GM23338 (cell line): ENCODE results near the gene KAZN. TPM values are rescaled to one million over a fixed set of nuclear protein-coding genes. Genes with fewer than 3 reads are reported as not detected.

Source experiments
- ATAC-seq: fragments of 200-7000 bp; cut with Tn5 transposase; 3 replicates; pipeline ENCODE4 v1.9.1; 2020
- DNase-seq: peaks from one replicate; pipeline ENCODE4 v3.0.0-alpha.2; 2015; ENCODE audit warnings: low spot score
- H2AFZ ChIP-seq: fragments of 200-600 bp; sonication (generic); 2 replicates; pipeline ENCODE4 v1.8.0; 2016; ENCODE audit warnings: antibody characterized with exemption, mild to moderate bottlenecking, moderate library complexity
- H3F3A ChIP-seq: fragments of 200-600 bp; sonication (generic); replicated peaks from 2 replicates; pipeline ENCODE4 v1.8.0; 2017; ENCODE audit warnings: antibody characterized with exemption, mixed run types, low read depth
- H3K27ac ChIP-seq: fragments of 200-600 bp; sonication (generic); 2 replicates; pipeline ENCODE4 v1.6.1; 2016; ENCODE audit warnings: low read depth
- H3K27me3 ChIP-seq: fragments of 200-600 bp; sonication (generic); 2 replicates; pipeline ENCODE4 v1.8.0; 2016; ENCODE audit warnings: mild to moderate bottlenecking, mixed run types, moderate library complexity; ENCODE audit not compliant: insufficient read depth
- H3K36me3 ChIP-seq: fragments of 200-600 bp; sonication (generic); 2 replicates; pipeline ENCODE4 v1.8.0; 2016; ENCODE audit warnings: mild to moderate bottlenecking; ENCODE audit not compliant: insufficient read depth
- H3K4me1 ChIP-seq: fragments of 200-600 bp; sonication (generic); 2 replicates; pipeline ENCODE4 v1.8.0; 2016; ENCODE audit warnings: mild to moderate bottlenecking, moderate library complexity; ENCODE audit not compliant: insufficient read depth
- H3K4me2 ChIP-seq: fragments of 200-600 bp; sonication (generic); 2 replicates; pipeline ENCODE4 v1.7.1; 2017; ENCODE audit warnings: mixed run types
- H3K4me3 ChIP-seq: fragments of 200-600 bp; sonication (generic); 2 replicates; pipeline ENCODE4 v1.6.1; 2016; ENCODE audit warnings: mixed run types
- H3K79me2 ChIP-seq: fragments of 200-600 bp; sonication (generic); replicated peaks from 2 replicates; pipeline ENCODE4 v1.8.0; 2017; ENCODE audit warnings: mild to moderate bottlenecking; ENCODE audit not compliant: insufficient read depth
- H3K9me2 ChIP-seq: fragments of 200-600 bp; sonication (generic); 2 replicates; pipeline ENCODE4 v1.8.0; 2017; ENCODE audit not compliant: insufficient read depth
- H4K20me1 ChIP-seq: fragments of 200-600 bp; sonication (generic); replicated peaks from 2 replicates; pipeline ENCODE4 v1.8.0; 2017; ENCODE audit warnings: mild to moderate bottlenecking; ENCODE audit not compliant: insufficient read depth
- H3K27ac Mint-ChIP-seq: 2 replicates; pipeline ENCODE4 v1.8.0; 2020; ENCODE audit warnings: inconsistent platforms, mild to moderate bottlenecking, moderate library complexity, mixed read lengths
- H3K27me3 Mint-ChIP-seq: 3 replicates; pipeline ENCODE4 v1.8.0; 2022; ENCODE audit warnings: low read depth, mild to moderate bottlenecking, moderate library complexity, mixed read lengths, inconsistent platforms; ENCODE audit not compliant: insufficient read depth, poor library complexity
- H3K36me3 Mint-ChIP-seq: 3 replicates; pipeline ENCODE4 v1.8.0; 2021; ENCODE audit warnings: low read depth, mild to moderate bottlenecking, inconsistent platforms, moderate library complexity, mixed read lengths
- H3K4me1 Mint-ChIP-seq: 3 replicates; pipeline ENCODE4 v1.8.0; 2020; ENCODE audit warnings: mild to moderate bottlenecking, inconsistent platforms, mixed read lengths
- H3K4me3 Mint-ChIP-seq: 3 replicates; pipeline ENCODE4 v1.8.0; 2021; ENCODE audit warnings: moderate library complexity, mild to moderate bottlenecking, inconsistent platforms, mixed read lengths
- H3K9me3 Mint-ChIP-seq: 3 replicates; pipeline ENCODE4 v1.8.0; 2020; ENCODE audit warnings: moderate library complexity, mild to moderate bottlenecking, inconsistent platforms, mixed read lengths
- CREB1 ChIP-seq: fragments of 250-450 bp; sonication (Bioruptor Pico); IDR thresholded peaks from 2 replicates; pipeline ENCODE4 v1.5.0; 2020; ENCODE audit warnings: low read depth, mild to moderate bottlenecking, moderate library complexity
- EZH2 ChIP-seq: fragments of 200-600 bp; sonication (generic); IDR thresholded peaks from one replicate; pipeline ENCODE4 v1.8.0; 2017; ENCODE audit warnings: antibody characterized with exemption, mild to moderate bottlenecking, low read depth; ENCODE audit not compliant: unreplicated experiment
- EZH2phosphoT487 ChIP-seq: fragments of 200-600 bp; sonication (generic); IDR thresholded peaks from one replicate; pipeline ENCODE4 v1.8.1; 2018; ENCODE audit warnings: antibody characterized with exemption; ENCODE audit not compliant: unreplicated experiment
- JUNB ChIP-seq: IDR thresholded peaks from one replicate; pipeline ENCODE4 v1.6.1; 2016; ENCODE audit warnings: antibody characterized with exemption; ENCODE audit not compliant: unreplicated experiment
- NANOG ChIP-seq: IDR thresholded peaks from 2 replicates; pipeline ENCODE4 v1.6.1; 2016; ENCODE audit warnings: antibody characterized with exemption, borderline replicate concordance
- POLR2AphosphoS5 ChIP-seq: IDR thresholded peaks from 2 replicates; pipeline ENCODE4 v1.6.1; 2016; ENCODE audit warnings: antibody characterized with exemption, low read depth
- STAT1 ChIP-seq: IDR thresholded peaks from one replicate; pipeline ENCODE4 v1.6.1; 2016; ENCODE audit warnings: antibody characterized with exemption; ENCODE audit not compliant: unreplicated experiment
- ZNF114 ChIP-seq: fragments of 250-450 bp; sonication (Bioruptor Pico); IDR thresholded peaks from 2 replicates; pipeline ENCODE4 v1.5.0; 2020; ENCODE audit warnings: mild to moderate bottlenecking, moderate library complexity
- ZNF331 ChIP-seq: fragments of 250-450 bp; sonication (Bioruptor Pico); IDR thresholded peaks from 2 replicates; pipeline ENCODE4 v1.5.0; 2020; ENCODE audit warnings: low read depth, mild to moderate bottlenecking, moderate library complexity
- polyA plus RNA-seq: library from polyadenylated mRNA; unstranded; fragments of >200 nt; fragmentation: Nextera tagmentation; extraction: Ambion mirVana; gene quantifications from 2 replicates; pipeline ENCODE4 v1.2.1, GENCODE V29; 2016
- total RNA-seq: library from RNA; depleted of rRNA; stranded (reverse); fragments of >200 nt; shearing (Covaris generic); gene quantifications from 2 replicates; pipeline ENCODE4 v1.2.3, GENCODE V29; 2014
- TF ChIP-seq, protein P1 (sequence below): IDR thresholded peaks from one replicate; pipeline ENCODE4 v1.6.1; 2018; ENCODE audit warnings: antibody characterized with exemption; ENCODE audit not compliant: unreplicated experiment
- TF ChIP-seq, protein P2 (sequence below): IDR thresholded peaks from 2 replicates; pipeline ENCODE4 v1.6.1; 2016; ENCODE audit warnings: antibody characterized with exemption
- TF ChIP-seq, protein P3 (sequence below), 2 experiments: fragments of 200-600 bp in 1 of 2; sonication (generic) in 1 of 2; conservative IDR thresholded peaks; 2 replicates each; pipeline versions ENCODE4 v1.5.1 to v1.6.1; 2016 to 2017; ENCODE audit warnings: antibody characterized with exemption in 2 of 2, low read depth in 2 of 2, mild to moderate bottlenecking in 2 of 2, moderate library complexity in 1 of 2

KAZN gene
- total and polyA plus RNA-seq, 2 experiments from 2014 or later, result 9.9 to 15.0 TPM

DNA sequence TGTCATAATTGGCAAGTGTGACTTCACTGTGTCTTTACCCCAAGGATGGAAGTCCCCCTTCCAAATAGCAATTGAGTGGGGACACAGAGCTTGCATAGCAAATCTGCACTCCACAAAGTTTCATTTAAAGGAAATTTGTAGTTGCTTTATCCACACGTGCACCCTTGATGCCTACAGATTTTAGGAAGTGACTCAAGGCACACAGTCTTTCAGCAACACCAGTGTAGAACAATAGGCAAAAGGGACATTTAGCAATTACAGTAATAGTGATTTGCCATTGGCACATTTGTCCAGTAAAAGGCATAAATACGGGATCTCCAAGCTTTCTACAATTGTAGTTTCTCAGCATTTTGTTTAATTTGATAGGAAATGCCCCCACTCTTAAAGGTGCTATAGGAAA is 43.4 kb upstream of the KAZN start:
- Mint-ChIP-seq H3K9me3 (no peaks in the 10 kb centered on the region), H3K27me3 (peaks cover 8% of the 10 kb centered on the region), H3K4me1 (peaks cover 18% of the 10 kb centered on the region)

GRCh38 chr1:14561014-14561693 is 37.3 kb upstream of the KAZN start:
- Mint-ChIP-seq H3K9me3 (peaks cover 7% of the 10 kb centered on the region), H3K27me3 (peaks cover 8% of the 10 kb centered on the region), H3K27ac (no peak overlapping the region), H3K4me3 (no peak overlapping the region), H3K4me1 (no peaks in the 10 kb centered on the region), H3K36me3 (no peaks in the 10 kb centered on the region)
- H3K4me3 ChIP-seq, result no peak overlapping the region
- H4K20me1 ChIP-seq, result no peaks in the 10 kb centered on the region
- no peaks in the 10 kb centered on the region for H3K9me2 ChIP-seq
- H3K36me3 ChIP-seq, result no peaks in the 10 kb centered on the region
- no peak overlapping the region for H3K4me2 ChIP-seq
- ATAC-seq (no peak), DNase-seq (no peak)
- no peaks in the 10 kb centered on the region for H3K27me3 ChIP-seq
- H3K79me2 ChIP-seq, result no peaks in the 10 kb centered on the region
- no peaks in the 10 kb centered on the region for H3K4me1 ChIP-seq
- 0 out of 2 replicates have a peak overlapping the region, but pooled peaks have one; percentile 63 for H2AFZ ChIP-seq
- H3F3A ChIP-seq, result no peaks in the 10 kb centered on the region
- H3K27ac ChIP-seq, result no peak overlapping the region
- TF ChIP-seq, protein P1, sequence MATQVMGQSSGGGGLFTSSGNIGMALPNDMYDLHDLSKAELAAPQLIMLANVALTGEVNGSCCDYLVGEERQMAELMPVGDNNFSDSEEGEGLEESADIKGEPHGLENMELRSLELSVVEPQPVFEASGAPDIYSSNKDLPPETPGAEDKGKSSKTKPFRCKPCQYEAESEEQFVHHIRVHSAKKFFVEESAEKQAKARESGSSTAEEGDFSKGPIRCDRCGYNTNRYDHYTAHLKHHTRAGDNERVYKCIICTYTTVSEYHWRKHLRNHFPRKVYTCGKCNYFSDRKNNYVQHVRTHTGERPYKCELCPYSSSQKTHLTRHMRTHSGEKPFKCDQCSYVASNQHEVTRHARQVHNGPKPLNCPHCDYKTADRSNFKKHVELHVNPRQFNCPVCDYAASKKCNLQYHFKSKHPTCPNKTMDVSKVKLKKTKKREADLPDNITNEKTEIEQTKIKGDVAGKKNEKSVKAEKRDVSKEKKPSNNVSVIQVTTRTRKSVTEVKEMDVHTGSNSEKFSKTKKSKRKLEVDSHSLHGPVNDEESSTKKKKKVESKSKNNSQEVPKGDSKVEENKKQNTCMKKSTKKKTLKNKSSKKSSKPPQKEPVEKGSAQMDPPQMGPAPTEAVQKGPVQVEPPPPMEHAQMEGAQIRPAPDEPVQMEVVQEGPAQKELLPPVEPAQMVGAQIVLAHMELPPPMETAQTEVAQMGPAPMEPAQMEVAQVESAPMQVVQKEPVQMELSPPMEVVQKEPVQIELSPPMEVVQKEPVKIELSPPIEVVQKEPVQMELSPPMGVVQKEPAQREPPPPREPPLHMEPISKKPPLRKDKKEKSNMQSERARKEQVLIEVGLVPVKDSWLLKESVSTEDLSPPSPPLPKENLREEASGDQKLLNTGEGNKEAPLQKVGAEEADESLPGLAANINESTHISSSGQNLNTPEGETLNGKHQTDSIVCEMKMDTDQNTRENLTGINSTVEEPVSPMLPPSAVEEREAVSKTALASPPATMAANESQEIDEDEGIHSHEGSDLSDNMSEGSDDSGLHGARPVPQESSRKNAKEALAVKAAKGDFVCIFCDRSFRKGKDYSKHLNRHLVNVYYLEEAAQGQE, result no peak
- TF ChIP-seq JUNB (no peak), CREB1 (CRISPR knock-in tag) (no peak), NANOG (no peak), STAT1 (no peak), POLR2AphosphoS5 (no peak), ZNF114 (CRISPR knock-in tag) (no peak), ZNF331 (CRISPR knock-in tag) (no peak), EZH2 (no peak), EZH2phosphoT487 (no peak)
- TF ChIP-seq, protein P2, sequence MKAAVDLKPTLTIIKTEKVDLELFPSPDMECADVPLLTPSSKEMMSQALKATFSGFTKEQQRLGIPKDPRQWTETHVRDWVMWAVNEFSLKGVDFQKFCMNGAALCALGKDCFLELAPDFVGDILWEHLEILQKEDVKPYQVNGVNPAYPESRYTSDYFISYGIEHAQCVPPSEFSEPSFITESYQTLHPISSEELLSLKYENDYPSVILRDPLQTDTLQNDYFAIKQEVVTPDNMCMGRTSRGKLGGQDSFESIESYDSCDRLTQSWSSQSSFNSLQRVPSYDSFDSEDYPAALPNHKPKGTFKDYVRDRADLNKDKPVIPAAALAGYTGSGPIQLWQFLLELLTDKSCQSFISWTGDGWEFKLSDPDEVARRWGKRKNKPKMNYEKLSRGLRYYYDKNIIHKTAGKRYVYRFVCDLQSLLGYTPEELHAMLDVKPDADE, result no peak
- TF ChIP-seq, protein P3, sequence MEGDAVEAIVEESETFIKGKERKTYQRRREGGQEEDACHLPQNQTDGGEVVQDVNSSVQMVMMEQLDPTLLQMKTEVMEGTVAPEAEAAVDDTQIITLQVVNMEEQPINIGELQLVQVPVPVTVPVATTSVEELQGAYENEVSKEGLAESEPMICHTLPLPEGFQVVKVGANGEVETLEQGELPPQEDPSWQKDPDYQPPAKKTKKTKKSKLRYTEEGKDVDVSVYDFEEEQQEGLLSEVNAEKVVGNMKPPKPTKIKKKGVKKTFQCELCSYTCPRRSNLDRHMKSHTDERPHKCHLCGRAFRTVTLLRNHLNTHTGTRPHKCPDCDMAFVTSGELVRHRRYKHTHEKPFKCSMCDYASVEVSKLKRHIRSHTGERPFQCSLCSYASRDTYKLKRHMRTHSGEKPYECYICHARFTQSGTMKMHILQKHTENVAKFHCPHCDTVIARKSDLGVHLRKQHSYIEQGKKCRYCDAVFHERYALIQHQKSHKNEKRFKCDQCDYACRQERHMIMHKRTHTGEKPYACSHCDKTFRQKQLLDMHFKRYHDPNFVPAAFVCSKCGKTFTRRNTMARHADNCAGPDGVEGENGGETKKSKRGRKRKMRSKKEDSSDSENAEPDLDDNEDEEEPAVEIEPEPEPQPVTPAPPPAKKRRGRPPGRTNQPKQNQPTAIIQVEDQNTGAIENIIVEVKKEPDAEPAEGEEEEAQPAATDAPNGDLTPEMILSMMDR (conservative IDR thresholded peaks at IDR 0.05; ENCODE audit: low read depth in 2 of 2), result no peak

More for the DNA sequence above, 43.4 kb upstream of the KAZN start:
- Mint-ChIP-seq H3K27ac (no peak overlapping the region), H3K4me3 (no peak overlapping the region), H3K36me3 (no peaks in the 10 kb centered on the region)
- no peak overlapping the region for H2AFZ ChIP-seq
- no peak for DNase-seq
- no peaks in the 10 kb centered on the region for H3K9me2 ChIP-seq
- no peak overlapping the region for H3K4me2 ChIP-seq
- H3F3A ChIP-seq, result no peaks in the 10 kb centered on the region
- H3K27me3 ChIP-seq, result no peaks in the 10 kb centered on the region
- peaks cover 9% of the 10 kb centered on the region for H3K4me1 ChIP-seq
- H3K4me3 ChIP-seq, result no peak overlapping the region
- no peak for TF ChIP-seq ZNF331 (CRISPR knock-in tag)
- TF ChIP-seq CREB1 (CRISPR knock-in tag), result no peak
- no peaks in the 10 kb centered on the region for H3K36me3 ChIP-seq
- H3K79me2 ChIP-seq, result no peaks in the 10 kb centered on the region
- H4K20me1 ChIP-seq, result no peaks in the 10 kb centered on the region
- no peak for ATAC-seq
- no peak overlapping the region for H3K27ac ChIP-seq
